HepG2 (cell line): ENCODE results near the gene RELL2. TPM values are rescaled to one million over a fixed set of nuclear protein-coding genes. Genes with fewer than 3 reads are reported as not detected.
A peak's percentile ranks its signal among the peaks of the same experiment; 100 is the strongest.

ENCODE experiments used
- ATAC-seq: fragments of 200-7000 bp; cut with Tn5 transposase; 3 replicates; pipeline ENCODE4 v1.9.1; 2020; ENCODE audit warnings: mild to moderate bottlenecking, moderate library complexity
- BruUV-seq: library from RNA; stranded (reverse); fragments of 400-500 nt; replicated peaks from 2 replicates; lab custom pipeline; 2021; lab: Mats Ljungman, UMichigan
- CTCF ChIA-PET: fragments of 300-600 bp; formaldehyde crosslinking; extraction: SDS; loops from one replicate; lab custom pipeline; 2021; ENCODE audit warnings: low total read pairs, inconsistent platforms, low intra/inter-chr PET ratio; lab: Yijun Ruan, JAX
- POLR2A ChIA-PET: fragments of 350-600 bp; sonication (Branson Sonifier 250); formaldehyde crosslinking; loops from one replicate; lab custom pipeline; 2020; ENCODE audit warnings: antibody characterized with exemption, inconsistent platforms; lab: Yijun Ruan, JAX
- DNase-seq: peaks from one replicate; pipeline ENCODE4 v3.0.0-alpha.2; 2015; ENCODE audit warnings: low spot score
- FAIRE-seq: peaks from 3 replicates; lab custom pipeline; 2011; peaks lifted over from hg19 to GRCh38; lab: Jason Lieb, UNC
- H2AFZ ChIP-seq: one replicate; pipeline ENCODE4 v1.6.1; 2011; ENCODE audit warnings: low read length, inconsistent platforms
- H3K27ac ChIP-seq: fragments of 300-600 bp; 3 replicates; pipeline ENCODE4 v1.8.0; 2011; ENCODE audit warnings: mixed run types, mild to moderate bottlenecking, mixed read lengths, low read length, inconsistent platforms; ENCODE audit not compliant: insufficient read depth; ENCODE audit errors: extremely low read length
- H3K27me3 ChIP-seq, 2 experiments: fragments of 200-600 bp in 1 of 2; 2 replicates in 1 of 2; 3 replicates in 1 of 2; pipeline versions ENCODE4 v1.6.0 to v1.8.0; 2011; ENCODE audit warnings: low read length in 2 of 2, mild to moderate bottlenecking in 2 of 2, moderate library complexity in 2 of 2, inconsistent platforms in 1 of 2; ENCODE audit not compliant: insufficient read depth in 2 of 2, control insufficient read depth in 1 of 2
- H3K36me3 ChIP-seq, 2 experiments: fragments of 200-600 bp in 1 of 2; replicated peaks in 1 of 2; 2 replicates in 1 of 2; 3 replicates in 1 of 2; pipeline versions ENCODE4 v1.5.1 to v1.8.0; 2011; ENCODE audit warnings: low read length in 2 of 2, inconsistent platforms in 1 of 2; ENCODE audit not compliant: insufficient read depth in 2 of 2, control insufficient read depth in 1 of 2
- H3K4me1 ChIP-seq: 2 replicates; pipeline ENCODE4 v1.5.1; 2012; ENCODE audit warnings: low read length, inconsistent platforms; ENCODE audit not compliant: insufficient read depth
- H3K4me2 ChIP-seq: 2 replicates; pipeline ENCODE4 v1.6.0; 2011; ENCODE audit warnings: low read depth, low read length, inconsistent platforms
- H3K4me3 ChIP-seq, 3 experiments: fragments of 200-600 bp in 1 of 3; sonication (generic), shearing (Covaris generic) in 1 of 3; replicated peaks in 1 of 3; 2 replicates each; pipeline ENCODE4 v1.5.1; 2011 to 2016; ENCODE audit warnings: low read length in 3 of 3, inconsistent platforms in 2 of 3, low read depth in 2 of 3, mild to moderate bottlenecking in 2 of 3, control low read depth in 1 of 3, mixed read lengths in 1 of 3; ENCODE audit not compliant: insufficient read depth in 1 of 3
- H3K79me2 ChIP-seq: one replicate; pipeline ENCODE4 v1.6.1; 2011; ENCODE audit warnings: low read length, inconsistent platforms; ENCODE audit not compliant: insufficient read depth
- H3K9ac ChIP-seq: 2 replicates; pipeline ENCODE4 v1.6.0; 2011; ENCODE audit warnings: mild to moderate bottlenecking, low read depth, low read length, inconsistent platforms; ENCODE audit not compliant: insufficient read depth
- H3K9me3 ChIP-seq: 2 replicates; pipeline ENCODE4 v1.5.1; 2012; ENCODE audit warnings: mild to moderate bottlenecking, low read length
- H4K20me1 ChIP-seq: 2 replicates; pipeline ENCODE4 v1.6.0; 2011; ENCODE audit warnings: inconsistent platforms, mild to moderate bottlenecking, low read length, moderate library complexity; ENCODE audit not compliant: insufficient read depth
- AFF4 ChIP-seq: sonication (generic); formaldehyde crosslinking; IDR thresholded peaks from 2 replicates; pipeline ENCODE4 v1.4.0; 2020; ENCODE audit warnings: missing genetic modification reagents
- BORCS8-MEF2B ChIP-seq: sonication (generic); formaldehyde crosslinking; IDR thresholded peaks from 2 replicates; pipeline ENCODE4 v1.8.0; 2022; ENCODE audit warnings: mild to moderate bottlenecking, missing genetic modification reagents
- HOMEZ ChIP-seq: IDR thresholded peaks from 2 replicates; pipeline ENCODE4 v1.6.1; 2016; ENCODE audit warnings: low read depth
- KDM3A ChIP-seq: IDR thresholded peaks from 2 replicates; pipeline ENCODE4 v1.6.1; 2018; ENCODE audit warnings: low read depth, missing compliant biosample characterization
- NFIC ChIP-seq: IDR thresholded peaks from 2 replicates; pipeline ENCODE4 v1.6.1; 2012; ENCODE audit warnings: mild to moderate bottlenecking, low read length, inconsistent platforms
- NKX3-1 ChIP-seq: sonication (generic); formaldehyde crosslinking; IDR thresholded peaks from 2 replicates; pipeline ENCODE4 v1.5.0; 2020; ENCODE audit warnings: missing genetic modification reagents
- PCBP1 ChIP-seq: fragments of 200-400 bp; formaldehyde crosslinking; IDR thresholded peaks from 2 replicates; pipeline ENCODE4 v1.6.1; 2017; ENCODE audit warnings: mild to moderate bottlenecking, low read depth, low read length, borderline replicate concordance
- PITX1 ChIP-seq: sonication (generic); formaldehyde crosslinking; IDR thresholded peaks from 2 replicates; pipeline ENCODE4 v1.5.1; 2020; ENCODE audit warnings: mild to moderate bottlenecking, missing genetic modification reagents
- PRPF4 ChIP-seq: fragments of 200-400 bp; formaldehyde crosslinking; IDR thresholded peaks from 2 replicates; pipeline ENCODE4 v1.6.1; 2016; ENCODE audit warnings: low read length, low read depth; ENCODE audit not compliant: poor library complexity, severe bottlenecking
- SMARCC2 ChIP-seq: fragments of 450-650 bp; IDR thresholded peaks from 2 replicates; pipeline ENCODE4 v1.6.1; 2017; ENCODE audit warnings: antibody characterized with exemption, mild to moderate bottlenecking
- ZBTB44 ChIP-seq: sonication (generic); formaldehyde crosslinking; IDR thresholded peaks from 2 replicates; pipeline ENCODE4 v1.4.0; 2020; ENCODE audit warnings: missing genetic modification reagents
- ZNF17 ChIP-seq: sonication (generic); formaldehyde crosslinking; IDR thresholded peaks from 2 replicates; pipeline ENCODE4 v1.5.0; 2020; ENCODE audit warnings: mild to moderate bottlenecking, missing genetic modification reagents
- ZNF670 ChIP-seq: sonication (generic); formaldehyde crosslinking; IDR thresholded peaks from 2 replicates; pipeline ENCODE4 v1.8.0; 2022; ENCODE audit warnings: mild to moderate bottlenecking, missing genetic modification reagents, borderline replicate concordance
- ZNF770 ChIP-seq: sonication (generic); formaldehyde crosslinking; IDR thresholded peaks from 2 replicates; pipeline ENCODE4 v1.5.0; 2020; ENCODE audit warnings: mild to moderate bottlenecking, missing genetic modification reagents
- ZSCAN22 ChIP-seq: sonication (generic); formaldehyde crosslinking; IDR thresholded peaks from 2 replicates; pipeline ENCODE4 v1.4.0; 2020; ENCODE audit warnings: mild to moderate bottlenecking, missing genetic modification reagents
- in situ Hi-C: cut with HindIII; loops from 2 replicates; pipeline ENCODE4 v1.10.0; 2017; ENCODE audit warnings: low pct_unique_long_range_greater_than_20kb; ENCODE audit not compliant: extremely low pct_ligation_motif_present
- intact Hi-C: fragments of 100-400 bp; cut with micrococcal nuclease; formaldehyde crosslinking; loops from one replicate; pipeline ENCODE4 v1.10.0; 2022; ENCODE audit not compliant: unreplicated experiment
- polyA plus RNA-seq, 8 experiments: library from polyadenylated mRNA; depleted of rRNA in 3 of 8; stranded (reverse) in 7 of 8; unstranded in 1 of 8; fragments of >200 nt; fragmentation: Illumina TruSeq in 4 of 8; extraction: Trizol in 4 of 8; gene quantifications; 2 replicates each; pipeline versions ENCODE4 v1.2.1 to v1.2.3, GENCODE V29; 2011 to 2016; ENCODE audit warnings: low read depth in 4 of 8, missing spikeins in 1 of 8, mixed read lengths in 1 of 8; ENCODE audit not compliant: insufficient read depth in 1 of 8
- total RNA-seq, 5 experiments: library from RNA; depleted of rRNA; stranded (reverse); fragments of >200 nt; fragmentation: Illumina TruSeq; extraction: Trizol; gene quantifications; 2 replicates each; pipeline ENCODE4 v1.2.3, GENCODE V29; 2016; ENCODE audit warnings: low read depth in 1 of 5
- TF ChIP-seq, protein P1 (sequence below): IDR thresholded peaks from 2 replicates; pipeline ENCODE4 v1.6.1; 2012; ENCODE audit warnings: inconsistent platforms

Gene RELL2
- total and polyA plus RNA-seq, 2 of the 13 experiments (the other 11 are each of a cell fraction or from before 2014, with no cell fraction given): 6.4 to 8.3 TPM

DNA sequence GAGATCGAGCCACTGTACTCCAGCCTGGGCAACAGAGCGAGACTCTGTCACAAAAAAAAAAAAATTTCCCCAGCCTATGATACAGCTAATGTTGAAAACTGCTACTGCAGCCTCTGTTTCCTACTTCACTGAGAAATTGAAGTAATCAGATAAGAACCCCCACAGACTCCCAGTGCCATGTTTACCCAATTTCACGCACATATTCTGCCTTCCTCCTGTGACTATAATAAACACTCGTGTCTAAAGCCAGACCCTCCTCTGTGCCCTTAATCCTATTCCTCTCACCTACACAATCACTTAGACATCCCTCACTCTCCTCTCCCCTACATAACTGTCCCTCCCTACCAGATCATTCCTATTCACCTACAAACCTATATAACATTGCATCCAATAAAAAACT is 38.9 kb downstream of the RELL2 start (continued):
- TF ChIP-seq ZBTB44 (no peak), PITX1 (CRISPR knock-in tag) (no peak), PRPF4 (no peak), SMARCC2 (no peak)

GRCh38 chr5:141677415-141677814 is 40.6 kb downstream of the RELL2 start:
- H3K4me2 ChIP-seq: no peak overlapping the region
- in situ Hi-C loops: loop anchor here (25.0 kb wide), 1 partner anchor 460 kb away; no protein-coding TSS in a partner anchor
- H3K4me1 ChIP-seq: peaks cover 17% of the 10 kb centered on the region
- BruUV-seq: no TSS peak
- H3K9ac ChIP-seq: no peak overlapping the region
- peaks cover under 1 to 13% of the 10 kb centered on the region in 2 experiments; a peak in 4 of 5 replicates for H3K27me3 ChIP-seq
- H3K4me3 ChIP-seq: no peak overlapping the region
- H3K79me2 ChIP-seq: no peaks in the 10 kb centered on the region
- intact Hi-C loops: no loop called here
- POLR2A ChIA-PET: no interaction called here
- no peaks in the 10 kb centered on the region for H3K36me3 ChIP-seq
- DNase-seq (peak; percentile 32), FAIRE-seq (no peak), ATAC-seq (peak; percentile 28; the same call in 1 of the 3 replicates)
- H3K9me3 ChIP-seq: no peaks in the 10 kb centered on the region
- CTCF ChIA-PET: no interaction called here
- no peaks in the 10 kb centered on the region for H4K20me1 ChIP-seq
- H2AFZ ChIP-seq: no peak overlapping the region
- H3K27ac ChIP-seq: no peak overlapping the region
- TF ChIP-seq, protein P1, sequence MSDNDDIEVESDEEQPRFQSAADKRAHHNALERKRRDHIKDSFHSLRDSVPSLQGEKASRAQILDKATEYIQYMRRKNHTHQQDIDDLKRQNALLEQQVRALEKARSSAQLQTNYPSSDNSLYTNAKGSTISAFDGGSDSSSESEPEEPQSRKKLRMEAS: no peak
- TF ChIP-seq HOMEZ (no peak), ZNF670 (CRISPR knock-in tag) (no peak), PCBP1 (no peak), ZNF770 (CRISPR knock-in tag) (no peak), KDM3A (no peak), BORCS8-MEF2B (CRISPR knock-in tag) (no peak), ZNF17 (no peak), NFIC (no peak), NKX3-1 (CRISPR knock-in tag) (no peak), AFF4 (CRISPR knock-in tag) (no peak), ZSCAN22 (no peak)
